ENCODE measurements around the gene STAC3.

- peak; percentile 100 for TF ChIP-seq CTCF (IDR thresholded peaks at IDR 0.05)
- no peak for TF ChIP-seq ZNF302 (CRISPR knock-in tag; IDR thresholded peaks at IDR 0.05)
- TF ChIP-seq ZFP36 (IDR thresholded peaks at IDR 0.05; ENCODE audit: borderline replicate concordance, partially characterized antibody) = no peak
- TF ChIP-seq HDAC2 (IDR thresholded peaks at IDR 0.05) = no peak
- no peak for TF ChIP-seq CHD2 (IDR thresholded peaks at IDR 0.05; ENCODE audit: low read length, partially characterized antibody)
- TF ChIP-seq RFX5 (IDR thresholded peaks at IDR 0.05) = no peak
- TF ChIP-seq POLR2A (IDR thresholded peaks at IDR 0.05; ENCODE audit: low read length) = no peak
- TF ChIP-seq, protein P1, sequence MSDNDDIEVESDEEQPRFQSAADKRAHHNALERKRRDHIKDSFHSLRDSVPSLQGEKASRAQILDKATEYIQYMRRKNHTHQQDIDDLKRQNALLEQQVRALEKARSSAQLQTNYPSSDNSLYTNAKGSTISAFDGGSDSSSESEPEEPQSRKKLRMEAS (IDR thresholded peaks at IDR 0.05) = peak; percentile 65; the same call in 1 of the 2 replicates
- TF ChIP-seq, protein P2, sequence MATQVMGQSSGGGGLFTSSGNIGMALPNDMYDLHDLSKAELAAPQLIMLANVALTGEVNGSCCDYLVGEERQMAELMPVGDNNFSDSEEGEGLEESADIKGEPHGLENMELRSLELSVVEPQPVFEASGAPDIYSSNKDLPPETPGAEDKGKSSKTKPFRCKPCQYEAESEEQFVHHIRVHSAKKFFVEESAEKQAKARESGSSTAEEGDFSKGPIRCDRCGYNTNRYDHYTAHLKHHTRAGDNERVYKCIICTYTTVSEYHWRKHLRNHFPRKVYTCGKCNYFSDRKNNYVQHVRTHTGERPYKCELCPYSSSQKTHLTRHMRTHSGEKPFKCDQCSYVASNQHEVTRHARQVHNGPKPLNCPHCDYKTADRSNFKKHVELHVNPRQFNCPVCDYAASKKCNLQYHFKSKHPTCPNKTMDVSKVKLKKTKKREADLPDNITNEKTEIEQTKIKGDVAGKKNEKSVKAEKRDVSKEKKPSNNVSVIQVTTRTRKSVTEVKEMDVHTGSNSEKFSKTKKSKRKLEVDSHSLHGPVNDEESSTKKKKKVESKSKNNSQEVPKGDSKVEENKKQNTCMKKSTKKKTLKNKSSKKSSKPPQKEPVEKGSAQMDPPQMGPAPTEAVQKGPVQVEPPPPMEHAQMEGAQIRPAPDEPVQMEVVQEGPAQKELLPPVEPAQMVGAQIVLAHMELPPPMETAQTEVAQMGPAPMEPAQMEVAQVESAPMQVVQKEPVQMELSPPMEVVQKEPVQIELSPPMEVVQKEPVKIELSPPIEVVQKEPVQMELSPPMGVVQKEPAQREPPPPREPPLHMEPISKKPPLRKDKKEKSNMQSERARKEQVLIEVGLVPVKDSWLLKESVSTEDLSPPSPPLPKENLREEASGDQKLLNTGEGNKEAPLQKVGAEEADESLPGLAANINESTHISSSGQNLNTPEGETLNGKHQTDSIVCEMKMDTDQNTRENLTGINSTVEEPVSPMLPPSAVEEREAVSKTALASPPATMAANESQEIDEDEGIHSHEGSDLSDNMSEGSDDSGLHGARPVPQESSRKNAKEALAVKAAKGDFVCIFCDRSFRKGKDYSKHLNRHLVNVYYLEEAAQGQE (IDR thresholded peaks at IDR 0.05) = no peak
- TF ChIP-seq TFCP2L1 (CRISPR knock-in tag; IDR thresholded peaks at IDR 0.05) = no peak
- no peak for TF ChIP-seq BHLHE40 (IDR thresholded peaks at IDR 0.05; ENCODE audit: low read depth, low read length)
- TF ChIP-seq MAZ (IDR thresholded peaks at IDR 0.05; ENCODE audit: borderline replicate concordance, low read depth, low read length) = no peak
Measured at GRCh38 chr12:57238854-57239554, 12.0 kb downstream of the STAC3 start.
